Measurements from ENCODE around the gene ASPN.

GRCh38 chr9:92527291-92527828, 45.1 kb upstream of the ASPN start:
- TF ChIP-seq CTCF (IDR thresholded peaks at IDR 0.05) (no peak), POLR2A (IDR thresholded peaks at IDR 0.05) (no peak)
